ENCODE results near the gene SLC24A3. TPM values are rescaled to one million over a fixed set of nuclear protein-coding genes. Genes with fewer than 3 reads are reported as not detected.
A peak's percentile ranks its signal among the peaks of the same experiment; 100 is the strongest.

SLC24A3 gene
- total and polyA plus RNA-seq, 2 donors from 2014 or later, result 0.86 to 5.2 TPM

- DNase-seq (peak in 1 of 5 donors; percentile 27), FAIRE-seq (no peak)
- no peaks in the 10 kb centered on the region for H3K27me3 ChIP-seq (ENCODE audit: control insufficient read depth, insufficient read depth, low read length)
- no peak overlapping the region for H3K4me3 ChIP-seq (ENCODE audit: low read length in 3 of 3)
- H3K9me3 ChIP-seq (ENCODE audit: control insufficient read depth in 2 of 3, insufficient read depth in 1 of 3, low read length in 3 of 3), result no peaks in the 10 kb centered on the region
- H3K27ac ChIP-seq (ENCODE audit: low read depth in 2 of 2, low read length in 2 of 2), result no peak overlapping the region
- intact Hi-C loops (cut with DNase I), result no loop called here
- no peaks in the 10 kb centered on the region for H3K36me3 ChIP-seq (ENCODE audit: control insufficient read depth in 2 of 3, insufficient read depth in 3 of 3, low read length in 3 of 3)
- no peak for TF ChIP-seq CTCF (IDR thresholded peaks at IDR 0.05; ENCODE audit: borderline replicate concordance, extremely low read depth, insufficient read depth)
- no peaks in the 10 kb centered on the region for H3K4me1 ChIP-seq (ENCODE audit: control insufficient read depth in 2 of 3, insufficient read depth in 2 of 3, low read depth in 1 of 3, low read length in 3 of 3)
- no peak overlapping the region for H3K9ac ChIP-seq (ENCODE audit: low read length in 3 of 3)
Measured at GRCh38 chr20:19260412-19261090, 48.1 kb downstream of the SLC24A3 start.

GRCh38 chr20:19264191-19264590 is 51.7 kb downstream of the SLC24A3 start:
- no peak for TF ChIP-seq CTCF (IDR thresholded peaks at IDR 0.05; ENCODE audit: borderline replicate concordance, extremely low read depth, insufficient read depth)
- Histone ChIP-seq H3K4me1 (ENCODE audit: control insufficient read depth in 2 of 3, insufficient read depth in 2 of 3, low read depth in 1 of 3, low read length in 3 of 3) (no peaks in the 10 kb centered on the region), H3K27me3 (ENCODE audit: control insufficient read depth, insufficient read depth, low read length) (no peaks in the 10 kb centered on the region), H3K4me3 (ENCODE audit: low read length in 3 of 3) (no peak overlapping the region), H3K27ac (ENCODE audit: low read depth in 2 of 2, low read length in 2 of 2) (no peak overlapping the region), H3K9ac (ENCODE audit: low read length in 3 of 3) (no peak overlapping the region), H3K9me3 (ENCODE audit: control insufficient read depth in 2 of 3, insufficient read depth in 1 of 3, low read length in 3 of 3) (no peaks in the 10 kb centered on the region), H3K36me3 (ENCODE audit: control insufficient read depth in 2 of 3, insufficient read depth in 3 of 3, low read length in 3 of 3) (no peaks in the 10 kb centered on the region)
- DNase-seq (no peak), FAIRE-seq (no peak)
- intact Hi-C loops (cut with DNase I), result no loop called here

- H3K27me3 ChIP-seq (ENCODE audit: control insufficient read depth, insufficient read depth, low read length), result no peaks in the 10 kb centered on the region
- H3K36me3 ChIP-seq (ENCODE audit: control insufficient read depth in 2 of 3, insufficient read depth in 3 of 3, low read length in 3 of 3), result no peaks in the 10 kb centered on the region
- H3K4me1 ChIP-seq (ENCODE audit: control insufficient read depth in 2 of 3, insufficient read depth in 2 of 3, low read depth in 1 of 3, low read length in 3 of 3), result no peaks in the 10 kb centered on the region
- no peaks in the 10 kb centered on the region for H3K9me3 ChIP-seq (ENCODE audit: control insufficient read depth in 2 of 3, insufficient read depth in 1 of 3, low read length in 3 of 3)
- no peak for DNase-seq
- no peak overlapping the region for H3K27ac ChIP-seq (ENCODE audit: low read depth in 2 of 2, low read length in 2 of 2)
- no peak for TF ChIP-seq CTCF (IDR thresholded peaks at IDR 0.05; ENCODE audit: borderline replicate concordance, extremely low read depth, insufficient read depth)
- no peak overlapping the region for H3K4me3 ChIP-seq (ENCODE audit: low read length in 3 of 3)
- FAIRE-seq, result no peak
- no peak overlapping the region for H3K9ac ChIP-seq (ENCODE audit: low read length in 3 of 3)
- intact Hi-C loops (cut with DNase I), result no loop called here
Measured at GRCh38 chr20:19265646-19266374, 53.4 kb downstream of the SLC24A3 start.

Data from kidney (tissue), 14 donors.